Measurements from ENCODE around the gene EXOC3. TPM values are rescaled to one million over a fixed set of nuclear protein-coding genes. Genes with fewer than 3 reads are reported as not detected.
"Not testable (repeated sequence)": the region's sequence is repeated elsewhere in the genome, so short reads cannot be mapped to it uniquely, and the experiment has no call there.

EXOC3 gene
- total RNA-seq, result 10 to 100 TPM; 71.3 to 86.3 TPM
- 77.9 to 100 reads per million in 2 donors for total RNA-seq

GRCh38 chr5:442335-443238 is at the start of gene EXOC3:
Gene EXOC3, plus strand, starts transcription at chr5:443176. Its CDS starts 3,030 bp downstream, at chr5:446206.
- Mint-ChIP-seq H3K4me3 (peak within 1 kb of the TSS; percentile 95), H3K4me1 (peaks cover 31% of the 10 kb centered on the region), H3K36me3 (ENCODE audit: low read depth) (peaks cover 3% of the 10 kb centered on the region), H3K27ac (peak within 1 kb of the TSS; percentile 87), H3K27me3 (no peaks in the 10 kb centered on the region)
- peak; percentile 85 for ATAC-seq
- no peaks in the 10 kb centered on the region for H3K9me3 ChIP-seq (ENCODE audit: control insufficient read depth, low read length, poor library complexity, severe bottlenecking)
- DNase-seq, result peak; percentile 62 to 70 (median 69)

GRCh38 chr5:393846-394275 is 49.1 kb upstream of the EXOC3 start:
- Mint-ChIP-seq H3K27ac (no peak overlapping the region), H3K36me3 (ENCODE audit: low read depth) (no peaks in the 10 kb centered on the region), H3K4me3 (peak overlapping the region; percentile 71), H3K4me1 (peaks cover 18% of the 10 kb centered on the region), H3K27me3 (no peaks in the 10 kb centered on the region)
- no peaks in the 10 kb centered on the region for H3K9me3 ChIP-seq (ENCODE audit: control insufficient read depth, low read length, poor library complexity, severe bottlenecking)
- ATAC-seq (no peak), DNase-seq (no peak)

GRCh38 chr5:394671-395155 is 48.3 kb upstream of the EXOC3 start:
- DNase-seq (no peak), ATAC-seq (no peak)
- H3K4me3 Mint-ChIP-seq, result no peak overlapping the region

GRCh38 chr5:395156-395920 is 47.6 kb upstream of the EXOC3 start:
- ATAC-seq (no peak), DNase-seq (no peak)
- H3K4me1 Mint-ChIP-seq, result peaks cover 18% of the 10 kb centered on the region
- H3K36me3 Mint-ChIP-seq (ENCODE audit: low read depth), result no peaks in the 10 kb centered on the region
- H3K9me3 ChIP-seq (ENCODE audit: control insufficient read depth, low read length, poor library complexity, severe bottlenecking), result no peaks in the 10 kb centered on the region
- H3K27ac Mint-ChIP-seq, result peak overlapping the region; percentile 47
- H3K27me3 Mint-ChIP-seq, result peaks cover 7% of the 10 kb centered on the region
- H3K4me3 Mint-ChIP-seq, result no peak overlapping the region

More at GRCh38 chr5:394671-395155, 48.3 kb upstream of the EXOC3 start:
- H3K27ac Mint-ChIP-seq, result no peak overlapping the region
- H3K4me1 Mint-ChIP-seq, result peaks cover 18% of the 10 kb centered on the region
- no peaks in the 10 kb centered on the region for H3K9me3 ChIP-seq (ENCODE audit: control insufficient read depth, low read length, poor library complexity, severe bottlenecking)
- no peaks in the 10 kb centered on the region for H3K36me3 Mint-ChIP-seq (ENCODE audit: low read depth)
- H3K27me3 Mint-ChIP-seq, result peaks cover under 1% of the 10 kb centered on the region

GRCh38 chr5:395921-396530 is 47.0 kb upstream of the EXOC3 start:
- peaks cover 13% of the 10 kb centered on the region for H3K27me3 Mint-ChIP-seq
- ATAC-seq (no peak), DNase-seq (no peak)
- no peaks in the 10 kb centered on the region for H3K36me3 Mint-ChIP-seq (ENCODE audit: low read depth)
- H3K9me3 ChIP-seq (ENCODE audit: control insufficient read depth, low read length, poor library complexity, severe bottlenecking), result no peaks in the 10 kb centered on the region
- peaks cover 15% of the 10 kb centered on the region for H3K4me1 Mint-ChIP-seq
- H3K4me3 Mint-ChIP-seq, result no peak overlapping the region
- peak overlapping the region; percentile 47 for H3K27ac Mint-ChIP-seq

GRCh38 chr5:396531-396961 is 46.4 kb upstream of the EXOC3 start:
- Mint-ChIP-seq H3K4me3 (no peak overlapping the region), H3K36me3 (ENCODE audit: low read depth) (no peaks in the 10 kb centered on the region), H3K27me3 (peaks cover 19% of the 10 kb centered on the region), H3K4me1 (peaks cover 14% of the 10 kb centered on the region), H3K27ac (no peak overlapping the region)
- DNase-seq (no peak), ATAC-seq (no peak)
- H3K9me3 ChIP-seq (ENCODE audit: control insufficient read depth, low read length, poor library complexity, severe bottlenecking), result no peaks in the 10 kb centered on the region

GRCh38 chr5:398141-398474 is 44.9 kb upstream of the EXOC3 start:
- not testable (repeated sequence) for H3K9me3 ChIP-seq (ENCODE audit: control insufficient read depth, low read length, poor library complexity, severe bottlenecking); H3K27ac Mint-ChIP-seq

GRCh38 chr5:398475-399295 is 44.3 kb upstream of the EXOC3 start:
- Mint-ChIP-seq H3K4me1 (peaks cover 2% of the 10 kb centered on the region), H3K27ac (no peak overlapping the region), H3K4me3 (no peak overlapping the region), H3K36me3 (ENCODE audit: low read depth) (no peaks in the 10 kb centered on the region), H3K27me3 (peaks cover 35% of the 10 kb centered on the region)
- ATAC-seq (no peak), DNase-seq (no peak)
- H3K9me3 ChIP-seq (ENCODE audit: control insufficient read depth, low read length, poor library complexity, severe bottlenecking), result no peaks in the 10 kb centered on the region

More at GRCh38 chr5:398141-398474, 44.9 kb upstream of the EXOC3 start:
- H3K4me3 Mint-ChIP-seq; H3K4me1 Mint-ChIP-seq; H3K36me3 Mint-ChIP-seq (ENCODE audit: low read depth); DNase-seq; ATAC-seq: not testable (repeated sequence)
- peaks cover 33% of the 10 kb centered on the region for H3K27me3 Mint-ChIP-seq

- Mint-ChIP-seq H3K27me3 (peaks cover 44% of the 10 kb centered on the region), H3K4me1 (no peaks in the 10 kb centered on the region), H3K4me3 (no peak overlapping the region), H3K27ac (no peak overlapping the region), H3K36me3 (ENCODE audit: low read depth) (no peaks in the 10 kb centered on the region)
- DNase-seq (no peak), ATAC-seq (peak; percentile 57)
- no peaks in the 10 kb centered on the region for H3K9me3 ChIP-seq (ENCODE audit: control insufficient read depth, low read length, poor library complexity, severe bottlenecking)
These were observed 43.4 kb upstream of the EXOC3 start for GRCh38 chr5:399296-400281.

- H3K9me3 ChIP-seq (ENCODE audit: control insufficient read depth, low read length, poor library complexity, severe bottlenecking), result no peaks in the 10 kb centered on the region
- no peak for ATAC-seq
These were observed 42.5 kb upstream of the EXOC3 start for GRCh38 chr5:400282-401145.

More at GRCh38 chr5:400282-401145, 42.5 kb upstream of the EXOC3 start:
- Mint-ChIP-seq H3K4me3 (no peak overlapping the region), H3K27me3 (peaks cover 46% of the 10 kb centered on the region), H3K27ac (no peak overlapping the region), H3K36me3 (ENCODE audit: low read depth) (no peaks in the 10 kb centered on the region), H3K4me1 (no peaks in the 10 kb centered on the region)
- DNase-seq, result no peak

Data from T-helper 17 cell (primary cell).